Heart right ventricle (tissue), 16 donors: ENCODE measurements around the gene SLC16A13. TPM values are rescaled to one million over a fixed set of nuclear protein-coding genes. Genes with fewer than 3 reads are reported as not detected.

Experiments
- ATAC-seq, 8 donors: fragments of 200-7000 bp; cut with Tn5 transposase; one replicate each; pipeline ENCODE4 v1.9.1; 2020; ENCODE audit warnings: mild to moderate bottlenecking in 8 of 8, moderate library complexity in 8 of 8, moderate number of reproducible peaks in 1 of 8
- DNase-seq, 2 donors: peaks; one replicate each; pipeline ENCODE4 v3.0.0-alpha.2; 2020
- H3K27ac ChIP-seq, 10 donors: fragments of 200-600 bp; sonication (generic) in 2 of 10; one replicate each; pipeline versions ENCODE4 v1.5.0 to v1.8.0; 2020 to 2022; ENCODE audit warnings: mild to moderate bottlenecking in 3 of 10
- H3K27me3 ChIP-seq, 7 donors: fragments of 200-600 bp; one replicate each; pipeline ENCODE4 v1.8.0; 2021 to 2022; ENCODE audit warnings: mild to moderate bottlenecking in 2 of 7
- H3K36me3 ChIP-seq, 9 donors: fragments of 200-600 bp; sonication (generic) in 1 of 9; one replicate each; pipeline versions ENCODE4 v1.5.0 to v1.8.0; 2020 to 2022; ENCODE audit warnings: mild to moderate bottlenecking in 2 of 9
- H3K4me1 ChIP-seq, 9 donors: fragments of 200-600 bp; sonication (generic) in 1 of 9; one replicate each; pipeline versions ENCODE4 v1.5.0 to v1.8.0; 2020 to 2022; ENCODE audit warnings: mild to moderate bottlenecking in 4 of 9
- H3K4me3 ChIP-seq, 10 donors: fragments of 200-600 bp; sonication (generic) in 2 of 10; one replicate each; pipeline versions ENCODE4 v1.5.0 to v1.8.0; 2020 to 2022; ENCODE audit warnings: mild to moderate bottlenecking in 7 of 10, moderate library complexity in 2 of 10
- H3K9me3 ChIP-seq, 11 donors: fragments of 200-600 bp in 10 of 11; sonication (generic) in 2 of 11; one replicate each; pipeline versions ENCODE4 v1.5.0 to v1.8.0; 2013 to 2022; ENCODE audit warnings: mild to moderate bottlenecking in 2 of 11, control low read depth in 1 of 11, moderate library complexity in 1 of 11
- WGBS, 2 donors: extraction: QIAGEN DNeasy Blood & Tissue Kit; methylation state at CpG; one replicate each; pipeline ENCODE4 v1.1.7; 2013; ENCODE audit warnings: inconsistent platforms in 1 of 2; 5-methylcytosine and 5-hydroxymethylcytosine counted together
- intact Hi-C, 10 donors: fragments of 100-400 bp; cut with DNase I; formaldehyde crosslinking; loops; one replicate each; pipeline versions ENCODE4 v1.11.1 to v1.14.2; 2022
- polyA plus RNA-seq, 2 donors: library from polyadenylated mRNA; stranded (reverse); fragments of 200-250 nt; gene quantifications; one replicate each; pipeline ENCODE4 v1.2.3, GENCODE V29; 2013
- total RNA-seq, 10 donors: library from RNA; stranded (reverse); fragmentation: NEBNext Ultra II Directional in 3 of 10; extraction: Animal tissue kit (Norgen Biotek cat#: 25700) in 3 of 10; gene quantifications; one replicate each; pipeline versions ENCODE4 v1.2.1 to v1.2.4, GENCODE V29; 2021 to 2023
- TF ChIP-seq, protein P1 (sequence below), 9 donors: fragments of 200-600 bp; sonication (generic) in 2 of 9; IDR thresholded peaks; one replicate each; pipeline versions ENCODE4 v1.5.0 to v1.8.0; 2021 to 2022; ENCODE audit warnings: antibody characterized with exemption in 9 of 9, mild to moderate bottlenecking in 5 of 9, moderate library complexity in 1 of 9
- donor health status: Arrhythmogenic right ventricular cardiomyopathy.
- donor health status: ischemic (EF 13 %, LVEDD 7.1; RV severe dilation, severe dysfunction).
- donor health status: healthy with polysubstance abuse.
- donor health status: DM: no; HTN: yes; CAD: no.
- donor health status: DM: no; HTN: no; CAD: no.
- donor health status: ischemic (EF 25% LVEDD 6.9; RV normal size, moderate dysfunction).
- donor health status: ischemic (EF 25% LVEDD 5.7; RV mildly dilated, moderate dysfunction).
- donor health status: healthy.
- donor health status: DM: yes; HTN: yes; CAD: no.
- donor health status: Ischemic cardiomyopathy.
- donor health status: ischemic (EF 35%, LVEDD 5.7; RV mildly dilated, moderate dysfunction).
- donor health status: nonischemic (EF 11% LVEDD 7.7; RV severe dilation, severe dysfunction).
- donor health status: DM: yes; HTN: yes; CAD: no.
- donor health status: PGD.
- donor health status: ischemic (EF 29% LVEDD 5.4; RV normal size, mild dysfunction).
- donor health status: nonischemic (EF 23%, LVEDD 6.1; RV moderate dilation, normal function).

SLC16A13 gene
- total and polyA plus RNA-seq, 12 donors = 0.70 to 2.1 (median 1.5) TPM

DNA sequence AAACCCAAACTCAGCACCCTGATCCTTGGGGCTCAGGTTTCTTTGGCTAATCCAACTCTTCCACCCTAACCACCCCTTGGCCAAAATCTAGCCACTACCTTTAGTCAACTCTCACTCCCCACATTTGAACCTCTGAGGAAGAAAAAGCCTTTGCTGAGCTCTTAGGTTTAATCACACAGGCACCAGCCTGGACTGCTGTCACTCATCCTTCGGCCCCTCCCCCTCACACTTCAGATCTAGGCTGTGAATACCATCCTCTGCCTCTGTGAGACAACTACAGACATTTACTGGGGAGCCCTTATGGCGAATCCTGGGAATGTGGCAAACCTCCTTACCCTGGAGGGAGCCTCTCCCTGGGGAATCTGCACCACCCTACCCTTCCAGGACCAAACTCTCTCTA is 28.7 kb upstream of the SLC16A13 start:
- intact Hi-C loops = loop anchor here in 8 of 10 donors (5.0 to 10.0 kb wide), 3 partner anchors 162 to 342 kb away; no protein-coding TSS in a partner anchor
- TF ChIP-seq, protein P1, sequence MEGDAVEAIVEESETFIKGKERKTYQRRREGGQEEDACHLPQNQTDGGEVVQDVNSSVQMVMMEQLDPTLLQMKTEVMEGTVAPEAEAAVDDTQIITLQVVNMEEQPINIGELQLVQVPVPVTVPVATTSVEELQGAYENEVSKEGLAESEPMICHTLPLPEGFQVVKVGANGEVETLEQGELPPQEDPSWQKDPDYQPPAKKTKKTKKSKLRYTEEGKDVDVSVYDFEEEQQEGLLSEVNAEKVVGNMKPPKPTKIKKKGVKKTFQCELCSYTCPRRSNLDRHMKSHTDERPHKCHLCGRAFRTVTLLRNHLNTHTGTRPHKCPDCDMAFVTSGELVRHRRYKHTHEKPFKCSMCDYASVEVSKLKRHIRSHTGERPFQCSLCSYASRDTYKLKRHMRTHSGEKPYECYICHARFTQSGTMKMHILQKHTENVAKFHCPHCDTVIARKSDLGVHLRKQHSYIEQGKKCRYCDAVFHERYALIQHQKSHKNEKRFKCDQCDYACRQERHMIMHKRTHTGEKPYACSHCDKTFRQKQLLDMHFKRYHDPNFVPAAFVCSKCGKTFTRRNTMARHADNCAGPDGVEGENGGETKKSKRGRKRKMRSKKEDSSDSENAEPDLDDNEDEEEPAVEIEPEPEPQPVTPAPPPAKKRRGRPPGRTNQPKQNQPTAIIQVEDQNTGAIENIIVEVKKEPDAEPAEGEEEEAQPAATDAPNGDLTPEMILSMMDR (IDR thresholded peaks at IDR 0.05) = no peak
- Histone ChIP-seq H3K9me3 (no peaks in the 10 kb centered on the region), H3K4me3 (no peak overlapping the region), H3K27ac (no peak overlapping the region), H3K4me1 (peaks cover 6 to 34% (median 25%) of the 10 kb centered on the region in 9 donors), H3K36me3 (peaks cover 0 to 58% (median 11%) of the 10 kb centered on the region in 9 donors), H3K27me3 (no peaks in the 10 kb centered on the region)
- no peak for DNase-seq
- ATAC-seq = no peak
- 83 to 87% methylated on average over 2 of the region's 2 CpGs for WGBS, 2 donors

DNA sequence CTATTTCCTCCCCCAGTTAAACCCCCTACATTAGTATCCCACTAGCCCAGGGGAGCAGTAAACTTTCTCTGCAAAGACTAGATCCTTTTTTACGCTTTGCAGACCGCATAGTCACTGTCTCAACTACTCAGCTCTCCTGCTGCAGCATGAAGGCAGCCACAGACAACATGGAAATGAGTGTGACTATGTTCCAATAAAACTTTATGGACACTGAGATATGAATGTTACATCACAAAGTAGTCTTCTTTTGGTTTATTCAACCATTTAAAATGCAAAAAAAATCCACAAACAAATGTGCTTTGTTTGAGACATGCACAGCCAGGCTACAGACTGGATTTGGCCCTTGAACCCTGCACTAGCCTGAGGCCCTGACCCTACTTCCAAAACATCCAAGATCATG is 25.3 kb upstream of the SLC16A13 start:
- no peaks in the 10 kb centered on the region for H3K27me3 ChIP-seq
- peaks cover 10 to 49% (median 41%) of the 10 kb centered on the region in 9 donors for H3K4me1 ChIP-seq
- TF ChIP-seq, protein P1 (IDR thresholded peaks at IDR 0.05) = no peak
- 88 to 94% methylated on average over 2 of the region's 2 CpGs for WGBS, 2 donors
- H3K9me3 ChIP-seq = no peaks in the 10 kb centered on the region
- peak overlapping the region in 4 of 10 donors; percentile 87 to 98 (median 98) for H3K4me3 ChIP-seq
- no peak for DNase-seq
- H3K27ac ChIP-seq = no peak overlapping the region
- no peak for ATAC-seq
- intact Hi-C loops = loop anchor here in 6 of 10 donors (10.0 kb wide), 2 partner anchors 256 to 346 kb away; partner anchors contain the start of gene XAF1 (in 5 of the 6)
- H3K36me3 ChIP-seq = peaks cover 0 to 43% (median 6%) of the 10 kb centered on the region in 9 donors

DNA sequence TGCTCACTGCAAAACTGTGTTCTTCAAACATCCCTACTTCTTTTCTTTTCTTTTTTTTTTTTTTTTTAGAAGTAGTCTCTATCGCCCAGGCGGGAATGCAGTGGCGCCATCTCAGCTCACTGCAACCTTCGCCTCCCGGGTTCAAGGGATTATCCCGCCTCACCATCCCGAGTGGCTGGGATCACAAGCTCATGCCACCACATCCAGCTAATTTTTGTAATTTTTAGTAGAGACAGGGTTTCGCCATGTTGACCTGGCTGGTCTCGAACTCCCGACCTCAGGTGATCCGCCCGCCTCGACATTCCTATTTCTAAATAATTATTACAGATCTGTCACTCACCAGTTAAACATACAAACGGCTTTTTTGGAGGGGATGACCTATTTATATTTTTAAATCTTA is 24.4 kb upstream of the SLC16A13 start:
- WGBS, 2 donors = 51 to 53% methylated on average over 14 of the region's 14 CpGs
- Histone ChIP-seq H3K27me3 (no peaks in the 10 kb centered on the region), H3K9me3 (no peaks in the 10 kb centered on the region), H3K27ac (peak overlapping the region in 6 of 10 donors; percentile 93 to 100 (median 98)), H3K4me1 (peaks cover 12 to 58% (median 50%) of the 10 kb centered on the region in 9 donors), H3K36me3 (peaks cover 0 to 46% (median 6%) of the 10 kb centered on the region in 9 donors), H3K4me3 (peak overlapping the region; percentile 78 to 98 (median 92))
- ATAC-seq = no peak
- TF ChIP-seq, protein P1 (IDR thresholded peaks at IDR 0.05) = no peak
- intact Hi-C loops = loop anchor here in 6 of 10 donors (10.0 kb wide), 2 partner anchors 257 to 347 kb away; partner anchors contain the start of gene XAF1 (in 5 of the 6)
- DNase-seq = no peak

DNA sequence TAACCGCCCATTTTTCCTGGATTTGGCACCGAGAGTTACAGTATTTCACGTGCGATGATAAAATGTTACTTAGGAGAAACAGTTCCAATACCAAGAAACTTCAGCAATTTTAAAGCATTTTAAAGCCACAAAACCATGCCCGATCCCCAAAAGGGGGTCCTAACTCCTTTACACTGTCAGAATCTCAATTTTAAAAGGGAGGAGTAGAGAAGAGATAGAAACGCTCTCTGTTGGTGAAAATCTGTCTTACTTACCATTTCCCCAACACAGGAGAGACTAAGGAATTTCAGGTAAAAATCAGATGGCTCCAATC is 23.9 kb upstream of the SLC16A13 start:
- H3K4me3 ChIP-seq = peak overlapping the region; percentile 78 to 98 (median 92)
- 0 to 1% methylated on average over 6 of the region's 6 CpGs for WGBS, 2 donors
- TF ChIP-seq, protein P1 (IDR thresholded peaks at IDR 0.05) = no peak
- peaks cover 0 to 46% (median 6%) of the 10 kb centered on the region in 9 donors for H3K36me3 ChIP-seq
- intact Hi-C loops = loop anchor here in 6 of 10 donors (10.0 kb wide), 2 partner anchors 257 to 347 kb away; partner anchors contain the start of gene XAF1 (in 5 of the 6)
- H3K9me3 ChIP-seq = no peaks in the 10 kb centered on the region
- peaks cover 12 to 63% (median 54%) of the 10 kb centered on the region in 9 donors for H3K4me1 ChIP-seq
- H3K27ac ChIP-seq = peak overlapping the region; percentile 93 to 100 (median 97)
- ATAC-seq (no peak), DNase-seq (no peak)
- no peaks in the 10 kb centered on the region for H3K27me3 ChIP-seq
